ENCODE measurements around the gene OR4F15. TPM values are rescaled to one million over a fixed set of nuclear protein-coding genes. Genes with fewer than 3 reads are reported as not detected.

The OR4F15 gene
- polyA plus RNA-seq, 4 donors, result not detected

DNA sequence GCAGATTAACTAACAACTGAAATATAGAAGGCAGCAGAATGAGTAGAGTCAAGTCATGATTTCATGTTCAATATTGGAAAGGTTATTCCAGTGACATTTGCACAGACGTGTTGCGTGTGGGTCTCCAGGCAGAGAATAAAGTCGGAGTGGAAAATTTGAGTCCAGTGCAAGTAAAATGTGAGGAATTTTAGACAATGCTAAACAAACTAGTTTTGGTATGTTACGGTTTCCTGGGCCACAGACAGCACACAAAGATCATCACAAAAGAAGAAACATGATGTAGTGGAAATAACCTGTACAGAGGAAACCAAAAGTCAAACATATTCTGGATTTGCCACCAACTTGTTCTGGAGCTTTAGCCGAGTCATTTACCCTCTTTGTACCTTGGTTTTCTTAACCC, 8.3 kb upstream of the OR4F15 start:
- DNase-seq (ENCODE audit: low read depth in 4 of 4, low spot score in 3 of 4), result no peak

DNA sequence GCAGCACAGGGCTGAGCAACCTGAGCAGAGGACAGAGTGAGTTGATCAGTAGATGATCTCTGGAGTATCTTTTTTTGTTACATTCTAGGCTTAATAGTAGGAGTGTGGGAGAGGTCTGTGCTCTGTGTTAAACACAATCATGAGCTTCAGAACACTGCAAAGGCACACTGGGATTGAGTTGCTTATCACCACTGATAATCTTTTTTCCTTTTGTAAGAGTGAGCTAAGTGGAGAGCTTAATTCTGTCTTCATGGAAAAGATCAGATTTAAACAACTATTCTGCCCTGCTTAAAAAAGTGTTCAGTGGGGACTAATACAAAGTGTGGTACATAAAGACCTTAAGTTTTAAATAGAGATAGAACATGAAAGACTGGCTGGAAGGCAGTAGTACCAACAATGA, 7.6 kb upstream of the OR4F15 start:
- no peak for DNase-seq (ENCODE audit: low read depth in 4 of 4, low spot score in 3 of 4)

- DNase-seq (ENCODE audit: low read depth in 4 of 4, low spot score in 3 of 4), result no peak
Observed at GRCh38 chr15:101804941-101805340, 7.1 kb upstream of the OR4F15 start.

GRCh38 chr15:101805605-101806345, 6.2 kb upstream of the OR4F15 start:
- no peak for DNase-seq (ENCODE audit: low read depth in 4 of 4, low spot score in 3 of 4)

GRCh38 chr15:101807345-101807945, 4.6 kb upstream of the OR4F15 start:
- no peak for DNase-seq (ENCODE audit: low read depth in 4 of 4, low spot score in 3 of 4)

DNA sequence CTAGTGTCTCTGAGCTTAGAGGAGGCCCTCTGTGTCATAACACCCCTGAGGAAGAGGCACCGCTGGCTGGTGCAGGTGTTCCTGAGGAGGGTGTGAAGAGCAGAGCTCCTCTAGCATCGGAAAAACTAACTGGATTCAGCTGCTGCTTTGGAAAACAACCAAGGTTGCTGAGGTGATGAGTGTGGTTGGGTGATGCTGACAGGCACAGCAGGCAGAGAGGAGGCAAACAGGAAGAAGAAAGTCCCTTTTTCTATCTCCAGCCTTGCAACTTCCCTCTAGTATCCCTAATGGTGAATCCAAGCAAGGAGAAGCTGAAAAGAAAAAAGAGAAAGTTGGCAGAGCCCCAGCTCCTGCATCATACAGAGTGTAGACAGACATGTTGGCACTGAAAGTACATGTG, 3.8 kb upstream of the OR4F15 start:
- DNase-seq (ENCODE audit: low read depth in 4 of 4, low spot score in 3 of 4), result no peak

DNA sequence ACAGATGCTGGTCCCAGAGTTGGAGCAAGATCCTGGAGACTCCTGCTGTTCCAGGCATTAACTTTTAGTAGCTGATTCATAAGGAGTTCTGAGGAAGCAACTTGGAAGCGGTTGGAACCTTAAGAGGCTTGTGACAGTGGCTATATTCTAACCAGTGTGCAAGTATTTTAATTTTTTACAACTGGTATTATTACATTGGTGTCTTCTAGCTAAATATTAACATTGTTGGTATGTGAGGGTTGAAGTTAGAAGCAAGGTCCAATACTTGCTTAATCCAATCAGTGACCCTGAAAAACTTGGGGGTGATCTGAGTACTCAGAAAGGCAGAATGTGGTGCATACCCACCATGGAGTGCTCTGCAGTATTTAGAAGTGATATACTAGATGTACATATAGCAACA, 1.5 kb upstream of the OR4F15 start:
- peak in 1 of 4 donors; percentile 8 for DNase-seq (ENCODE audit: low read depth in 4 of 4, low spot score in 3 of 4)

DNA sequence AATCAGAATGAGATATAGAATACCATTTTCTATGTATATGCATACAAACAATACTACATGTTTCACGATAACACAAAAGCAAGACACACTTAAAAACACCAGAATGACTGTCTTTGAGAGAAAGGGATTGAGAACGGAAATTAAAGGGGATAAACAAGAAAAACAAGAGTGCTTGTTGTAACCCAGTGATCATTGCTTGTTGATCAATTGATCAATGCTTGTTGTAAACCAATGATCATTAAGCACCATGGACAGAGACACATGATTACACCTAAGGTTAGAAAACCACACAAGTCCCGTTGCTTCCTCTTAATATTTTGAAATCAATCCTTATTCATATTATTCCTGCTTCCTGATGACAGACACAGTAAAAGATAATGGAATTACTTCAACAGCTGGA, 1.1 kb upstream of the OR4F15 start:
- peak in 1 of 4 donors; percentile 7 for DNase-seq (ENCODE audit: low read depth in 4 of 4, low spot score in 3 of 4)

DNA sequence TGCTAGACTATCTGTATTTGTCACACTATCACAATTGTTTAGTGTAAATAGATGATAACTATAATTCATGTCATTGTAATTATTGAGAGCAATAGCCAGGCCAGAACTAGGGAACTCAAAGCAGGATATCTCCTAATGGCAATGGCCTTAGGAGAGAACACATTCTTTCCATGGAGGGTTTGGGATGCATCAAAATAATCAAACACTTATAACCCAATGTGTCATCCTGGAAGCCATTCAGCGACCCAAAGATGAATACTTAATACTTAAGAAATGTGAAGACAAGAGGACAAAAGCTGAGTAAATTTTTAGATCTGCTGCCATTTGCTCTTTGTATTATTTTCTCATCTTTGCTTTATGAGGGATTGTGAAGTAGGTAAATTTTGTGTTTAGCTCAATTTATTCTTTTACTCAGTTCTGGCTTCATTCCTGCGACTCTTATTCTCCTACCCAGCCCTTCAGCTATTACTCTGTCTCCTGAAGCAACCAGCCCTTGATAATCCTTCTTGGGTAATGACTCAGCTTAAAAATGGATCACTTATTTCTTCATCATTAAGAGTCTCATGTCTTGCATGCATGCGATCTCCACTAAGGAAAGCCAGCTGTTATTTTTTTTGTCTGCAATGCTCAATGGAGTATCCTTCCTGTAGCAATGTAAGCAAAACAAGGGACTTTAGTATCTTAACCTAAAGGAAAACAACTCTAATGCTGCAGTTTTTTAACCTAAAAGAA, 2.0 kb downstream of the OR4F15 start:
- no peak for DNase-seq (ENCODE audit: low read depth in 4 of 4, low spot score in 3 of 4)

DNA sequence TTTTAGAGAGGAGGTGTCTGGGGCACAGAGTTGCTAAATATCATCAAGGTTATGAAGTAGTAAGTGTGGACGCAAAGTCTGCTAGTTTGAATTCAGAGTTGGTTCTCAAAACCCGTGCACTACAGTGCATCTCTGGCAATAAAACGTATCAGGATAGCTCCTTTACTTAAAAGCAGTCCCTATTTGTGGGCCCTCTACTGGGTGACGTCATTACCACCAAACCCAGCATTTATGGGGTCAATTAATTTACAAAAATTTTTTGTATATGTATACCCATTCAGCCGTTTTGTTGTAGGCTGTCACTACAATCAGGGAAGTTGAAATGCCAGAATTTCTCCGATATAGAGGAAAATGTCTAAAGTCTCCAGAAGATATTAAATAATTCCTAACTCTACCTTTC, 8.8 kb downstream of the OR4F15 start:
- no peak for DNase-seq (ENCODE audit: low read depth in 4 of 4, low spot score in 3 of 4)

GRCh38 chr15:101827257-101827656, 15.3 kb downstream of the OR4F15 start:
- no peak for DNase-seq (ENCODE audit: low read depth in 4 of 4, low spot score in 3 of 4)

- DNase-seq (ENCODE audit: low read depth in 4 of 4, low spot score in 3 of 4), result no peak
Observed at GRCh38 chr15:101828774-101829173, 16.8 kb downstream of the OR4F15 start.

DNA sequence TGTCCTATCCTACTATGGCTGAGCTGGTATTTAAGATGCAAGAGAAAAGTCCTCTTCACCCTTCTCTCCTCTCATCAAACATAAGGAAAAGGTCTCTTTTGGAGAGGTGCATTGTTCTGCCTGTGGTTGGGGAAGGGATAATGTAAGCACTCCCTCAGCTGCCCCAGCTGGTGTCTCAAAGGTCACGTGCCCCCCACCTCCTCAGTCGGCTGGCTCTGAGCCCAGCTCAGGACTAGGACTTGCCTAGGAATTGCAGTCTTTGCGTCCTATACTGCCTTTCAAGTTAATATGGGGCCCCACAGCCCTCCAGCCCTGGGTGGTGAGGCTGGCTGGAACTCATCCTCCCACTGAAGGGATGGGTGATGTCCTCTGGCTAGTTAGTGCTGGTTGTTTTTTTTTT, 29.7 kb downstream of the OR4F15 start:
- DNase-seq (ENCODE audit: low read depth in 4 of 4, low spot score in 3 of 4), result no peak

- DNase-seq (ENCODE audit: low read depth in 4 of 4, low spot score in 3 of 4), result no peak
Observed at GRCh38 chr15:101844916-101845315, 32.9 kb downstream of the OR4F15 start.

GRCh38 chr15:101852356-101852755, 40.4 kb downstream of the OR4F15 start:
- DNase-seq (ENCODE audit: low read depth in 4 of 4, low spot score in 3 of 4), result no peak

Other genes starting within 250 kb of the OR4F15 start
- 10 to 100 TPM; 62.8 to 74.6 (median 67.3) TPM for gene TM2D3, start 159.8 kb upstream of the OR4F15 start, polyA plus RNA-seq (ENCODE audit: insufficient read length in 4 of 4)
- gene TARS3, start 87.7 kb upstream of the OR4F15 start, polyA plus RNA-seq (ENCODE audit: insufficient read length in 4 of 4), result 10 to 100 TPM; 18.1 to 22.3 (median 19.7) TPM
- not detected for gene OR4F6, start 8.7 kb upstream of the OR4F15 start, polyA plus RNA-seq (ENCODE audit: insufficient read length in 4 of 4)

Data from right renal pelvis (tissue), 4 donors.